Suprapubic skin (tissue), 3 donors: Measurements from ENCODE around the gene C10orf105.

Source experiments
- CTCF ChIP-seq, 2 donors: fragments of 200-600 bp in 1 of 2; fragments of 450-650 bp in 1 of 2; sonication (generic) in 1 of 2; IDR thresholded peaks; one replicate each; pipeline ENCODE4 v1.5.1; 2016 to 2019; ENCODE audit warnings: antibody characterized with exemption in 2 of 2, mild to moderate bottlenecking in 1 of 2, moderate library complexity in 1 of 2
- POLR2A ChIP-seq, 2 donors: fragments of 450-650 bp; IDR thresholded peaks; one replicate each; pipeline ENCODE4 v1.6.1; 2017; ENCODE audit warnings: antibody characterized with exemption in 2 of 2, mild to moderate bottlenecking in 2 of 2, moderate library complexity in 2 of 2

- no peak for TF ChIP-seq POLR2A (IDR thresholded peaks at IDR 0.05)
- no peak for TF ChIP-seq CTCF (IDR thresholded peaks at IDR 0.05)
Observed at GRCh38 chr10:71698737-71699136, 20.8 kb downstream of the C10orf105 start.
